GM12864 (cell line): ENCODE measurements around the gene VKORC1L1.

Source experiments
- DNase-seq: peaks from one replicate; pipeline ENCODE4 v3.0.0-alpha.2; 2011; ENCODE audit warnings: low read depth
- H3K4me3 ChIP-seq: 2 replicates; pipeline ENCODE4 v1.5.1; 2011; ENCODE audit warnings: mild to moderate bottlenecking, low read depth, low read length, control low read depth
- TF ChIP-seq, protein P1 (sequence below): IDR thresholded peaks from 2 replicates; pipeline ENCODE4 v1.5.1; 2011; ENCODE audit warnings: low read depth, mild to moderate bottlenecking, moderate library complexity, low read length, control low read depth, inconsistent platforms; ENCODE audit errors: missing control alignments

VKORC1L1 gene

DNA sequence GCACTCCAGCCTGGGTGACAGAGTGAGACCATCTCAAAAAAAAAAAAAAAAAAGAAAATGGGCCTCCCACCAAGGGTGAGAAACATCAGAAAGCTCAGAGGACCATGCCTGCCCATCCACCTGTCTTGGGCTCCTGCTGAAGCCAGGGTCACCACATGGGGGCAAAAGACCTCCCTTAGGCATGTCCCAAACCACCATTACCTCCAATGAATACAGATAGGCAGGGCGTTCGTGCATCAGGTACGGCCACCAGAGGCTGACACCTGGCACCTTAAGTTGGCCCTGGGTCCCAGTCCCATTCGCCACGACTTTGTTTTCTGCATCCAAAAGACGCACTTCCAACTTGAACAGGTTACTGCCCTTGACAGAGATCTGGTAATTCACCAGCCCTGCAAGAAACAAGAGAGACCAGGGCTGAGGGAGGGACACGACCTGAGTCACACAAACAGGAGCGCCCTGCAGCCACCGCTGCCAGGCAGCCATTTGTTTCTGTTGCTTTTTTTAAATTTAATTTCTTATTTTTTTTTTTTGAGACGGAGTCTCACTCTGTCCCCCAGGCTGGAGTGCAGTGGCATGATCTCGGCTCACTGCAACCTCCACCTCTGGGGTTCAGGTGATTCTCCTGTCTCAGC lies 103.1 kb downstream of the VKORC1L1 start:
- TF ChIP-seq, protein P1, sequence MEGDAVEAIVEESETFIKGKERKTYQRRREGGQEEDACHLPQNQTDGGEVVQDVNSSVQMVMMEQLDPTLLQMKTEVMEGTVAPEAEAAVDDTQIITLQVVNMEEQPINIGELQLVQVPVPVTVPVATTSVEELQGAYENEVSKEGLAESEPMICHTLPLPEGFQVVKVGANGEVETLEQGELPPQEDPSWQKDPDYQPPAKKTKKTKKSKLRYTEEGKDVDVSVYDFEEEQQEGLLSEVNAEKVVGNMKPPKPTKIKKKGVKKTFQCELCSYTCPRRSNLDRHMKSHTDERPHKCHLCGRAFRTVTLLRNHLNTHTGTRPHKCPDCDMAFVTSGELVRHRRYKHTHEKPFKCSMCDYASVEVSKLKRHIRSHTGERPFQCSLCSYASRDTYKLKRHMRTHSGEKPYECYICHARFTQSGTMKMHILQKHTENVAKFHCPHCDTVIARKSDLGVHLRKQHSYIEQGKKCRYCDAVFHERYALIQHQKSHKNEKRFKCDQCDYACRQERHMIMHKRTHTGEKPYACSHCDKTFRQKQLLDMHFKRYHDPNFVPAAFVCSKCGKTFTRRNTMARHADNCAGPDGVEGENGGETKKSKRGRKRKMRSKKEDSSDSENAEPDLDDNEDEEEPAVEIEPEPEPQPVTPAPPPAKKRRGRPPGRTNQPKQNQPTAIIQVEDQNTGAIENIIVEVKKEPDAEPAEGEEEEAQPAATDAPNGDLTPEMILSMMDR, result no peak
- H3K4me3 ChIP-seq, result no peak overlapping the region
- no peak for DNase-seq

DNA sequence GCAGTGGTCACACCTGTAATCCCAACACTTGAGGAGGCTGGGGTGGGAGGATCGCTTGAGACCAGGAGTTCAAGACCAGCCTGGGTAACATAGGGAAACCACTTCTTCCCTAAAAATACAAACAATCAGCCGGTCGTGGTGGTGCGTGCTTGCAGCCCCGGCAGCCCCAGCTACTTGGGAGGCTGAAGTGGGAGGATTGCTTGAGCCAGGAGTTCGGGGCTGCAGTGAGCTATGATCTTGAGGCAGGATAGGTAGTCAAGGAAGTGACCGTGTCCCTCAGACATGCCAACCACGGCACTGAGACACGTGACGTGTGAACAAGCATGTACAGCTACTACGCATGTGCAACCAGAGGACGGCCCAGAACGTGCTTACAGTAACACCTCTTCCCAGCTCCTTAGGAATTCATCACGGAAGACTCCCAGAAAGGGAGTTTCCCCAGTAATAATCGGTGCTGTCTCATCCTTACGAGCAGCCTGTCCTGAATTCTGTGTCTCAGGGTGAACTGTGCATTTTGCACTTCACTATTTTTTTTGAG lies 103.9 kb downstream of the VKORC1L1 start:
- H3K4me3 ChIP-seq, result no peak overlapping the region
- DNase-seq, result no peak
- TF ChIP-seq, protein P1, result no peak

DNA sequence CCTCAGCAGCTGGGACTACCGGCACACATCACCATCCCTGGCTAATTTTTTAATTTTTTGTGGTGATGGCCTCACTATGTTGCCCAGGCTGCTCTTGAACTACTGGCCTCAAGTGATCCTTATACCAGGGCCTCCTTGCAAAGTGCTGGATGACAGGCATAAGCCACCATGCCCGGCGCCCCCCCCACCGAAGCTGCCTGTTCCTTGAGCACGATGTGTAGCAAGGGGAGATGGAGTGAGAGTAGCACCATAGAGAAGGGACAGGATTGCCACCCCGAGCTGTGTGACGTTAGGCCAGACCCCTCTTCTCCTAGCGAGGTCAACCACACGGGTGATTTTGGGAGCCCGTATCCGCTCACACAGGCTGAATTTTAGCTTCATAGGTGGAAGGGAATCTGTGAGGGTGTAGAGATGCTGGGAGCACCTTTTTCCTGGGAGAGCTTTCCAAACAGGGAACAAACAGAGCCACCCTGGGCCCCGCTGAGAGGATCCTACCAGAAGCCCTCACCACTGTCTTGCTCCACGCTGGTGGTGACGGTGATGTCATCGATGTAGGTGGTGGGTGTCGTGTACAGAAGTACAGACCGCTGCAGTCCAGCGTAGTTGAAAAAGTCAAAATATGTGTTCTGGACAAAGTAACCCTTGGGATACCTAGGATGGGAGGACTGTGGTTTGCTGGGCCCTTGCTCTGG lies 106.2 kb downstream of the VKORC1L1 start:
- no peak for DNase-seq
- TF ChIP-seq, protein P1, result no peak

DNA sequence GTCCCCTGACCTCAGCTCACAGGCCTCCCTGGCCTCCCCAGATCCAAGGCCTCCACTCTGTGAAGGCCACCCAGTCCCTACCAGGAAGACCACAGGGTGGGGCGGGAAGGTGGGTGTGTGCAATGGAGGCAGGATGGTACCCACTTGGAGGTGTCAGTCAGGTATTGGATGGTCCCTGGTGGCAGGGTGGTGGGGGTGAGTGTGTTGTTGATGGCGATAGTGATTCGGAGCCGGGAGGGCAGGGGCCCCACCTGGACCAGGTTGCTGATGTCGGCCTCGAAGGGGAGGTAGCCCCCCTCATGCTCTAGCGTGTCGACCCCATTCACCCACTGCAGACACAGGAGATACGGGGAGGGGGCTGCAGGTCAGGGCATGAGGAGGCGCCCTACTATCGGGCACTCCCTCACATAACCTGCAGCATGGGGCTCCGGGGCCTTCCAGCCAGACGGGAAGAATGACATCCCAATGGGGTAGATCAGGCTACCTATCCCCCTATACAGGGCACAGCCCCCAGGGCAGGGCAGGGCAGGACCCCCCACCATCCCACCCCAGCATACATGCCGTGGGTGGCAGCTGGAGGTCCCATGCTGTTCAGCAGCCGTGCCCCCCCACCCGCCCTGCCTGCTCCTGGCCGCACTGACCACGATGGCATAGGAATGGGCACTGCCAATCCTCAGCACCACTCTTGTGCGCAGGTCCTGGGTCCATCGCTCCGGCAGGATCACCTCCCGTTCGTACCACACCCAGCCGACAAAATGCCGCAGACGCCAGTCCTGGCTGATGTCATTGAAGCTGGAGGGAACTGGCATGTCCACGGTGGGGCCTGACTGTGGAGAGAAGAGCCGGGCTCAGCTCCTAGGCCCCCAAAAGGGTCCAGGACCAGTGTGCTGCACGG lies 107.0 kb downstream of the VKORC1L1 start:
- H3K4me3 ChIP-seq, result no peak overlapping the region
- TF ChIP-seq, protein P1, result no peak
- DNase-seq, result no peak

More for the DNA sequence above, 106.2 kb downstream of the VKORC1L1 start:
- H3K4me3 ChIP-seq, result no peak overlapping the region

DNA sequence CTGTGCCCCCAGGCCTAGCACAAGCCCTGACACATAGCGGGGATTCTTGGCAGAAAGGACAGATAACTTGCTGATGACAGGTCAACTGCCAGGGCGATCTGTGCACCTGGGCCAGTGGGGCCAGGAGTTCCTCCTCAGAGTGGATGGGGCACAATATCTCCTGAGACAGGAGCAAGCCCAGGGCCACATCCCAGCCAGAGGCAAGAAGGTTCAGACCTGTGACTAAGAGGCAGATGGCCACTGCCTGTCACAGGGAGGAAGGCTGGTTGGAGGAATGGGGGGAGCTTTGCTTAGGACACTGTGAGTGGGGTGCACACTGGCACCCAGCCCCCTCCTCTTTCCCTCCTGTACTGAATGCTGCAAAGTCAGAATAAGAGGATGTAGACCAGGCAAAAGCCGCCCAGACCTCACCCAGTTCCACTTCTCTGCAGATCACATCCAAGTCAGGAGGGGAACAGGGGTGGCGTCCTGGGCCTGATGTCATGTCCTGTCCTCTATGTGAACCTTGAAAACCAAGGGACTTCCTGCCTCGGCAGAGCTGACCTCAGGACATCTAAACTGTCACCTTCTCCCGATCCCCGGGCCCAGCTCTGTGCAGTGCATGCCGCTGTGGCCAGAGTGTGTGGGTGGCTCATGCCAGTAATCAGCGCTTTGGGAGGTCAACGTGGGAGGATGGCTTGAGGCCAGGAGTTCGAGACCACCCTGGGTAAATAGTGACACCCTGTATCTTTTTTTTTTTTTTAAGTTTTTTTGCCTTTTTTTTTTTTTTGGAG lies 107.8 kb downstream of the VKORC1L1 start:
- TF ChIP-seq, protein P1, result no peak
- peak overlapping the region; percentile 93 for H3K4me3 ChIP-seq
- DNase-seq, result peak; percentile 68
